B cell (primary cell): ENCODE data around the gene FARP1. TPM values are rescaled to one million over a fixed set of nuclear protein-coding genes. Genes with fewer than 3 reads are reported as not detected.

Experiments
- ATAC-seq: fragments of 200-7000 bp; cut with Tn5 transposase; one replicate; pipeline ENCODE4 v1.10.0; 2021; ENCODE audit warnings: low read depth, mild to moderate bottlenecking, moderate number of reproducible peaks, moderate library complexity
- CTCF ChIA-PET: fragments of 350-600 bp; sonication (Branson Sonifier 250); formaldehyde crosslinking; loops from one replicate; lab custom pipeline; 2021; ENCODE audit warnings: antibody characterized with exemption, inconsistent platforms; lab: Charles Lee
- POLR2A ChIA-PET: fragments of 350-600 bp; sonication (Branson Sonifier 250); formaldehyde crosslinking; loops from one replicate; lab custom pipeline; 2021; ENCODE audit warnings: antibody characterized with exemption; lab: Charles Lee
- DNase-seq: peaks from one replicate; pipeline ENCODE4 v3.0.0; 2013
- H2AFZ ChIP-seq: 2 replicates; pipeline ENCODE4 v1.6.1; 2012; ENCODE audit warnings: mild to moderate bottlenecking, low read depth, low read length; ENCODE audit not compliant: insufficient read depth, poor library complexity, severe bottlenecking
- H3K27ac ChIP-seq, 2 donors: 1 replicate in 1 of 2; 2 replicates in 1 of 2; pipeline ENCODE4 v1.5.1; 2012 to 2013; ENCODE audit warnings: low read length in 2 of 2, mild to moderate bottlenecking in 2 of 2, moderate library complexity in 1 of 2
- H3K27me3 ChIP-seq, 4 experiments: fragments of 200-600 bp in 1 of 4; sonication (generic) in 1 of 4; replicated peaks in 1 of 4; 1 replicate in 2 of 4; 2 replicates in 2 of 4; pipeline versions ENCODE4 v1.6.1 to v1.7.0; 2013 to 2016; ENCODE audit warnings: low read length in 3 of 4, mild to moderate bottlenecking in 2 of 4, mixed read lengths in 1 of 4, moderate library complexity in 1 of 4; ENCODE audit not compliant: insufficient read depth in 4 of 4, control insufficient read depth in 3 of 4; ENCODE audit errors: control extremely low read depth in 1 of 4
- H3K36me3 ChIP-seq, 2 experiments: replicated peaks in 1 of 2; 1 replicate in 1 of 2; 2 replicates in 1 of 2; pipeline versions ENCODE4 v1.6.1 to v1.7.1; 2013; ENCODE audit warnings: low read length in 1 of 2; ENCODE audit not compliant: insufficient read depth in 2 of 2, control insufficient read depth in 1 of 2; ENCODE audit errors: control extremely low read depth in 1 of 2, extremely low read depth in 1 of 2
- H3K4me1 ChIP-seq, 2 donors: fragments of 200-600 bp in 1 of 2; sonication (generic) in 1 of 2; 1 replicate in 1 of 2; 2 replicates in 1 of 2; pipeline versions ENCODE4 v1.5.1 to v1.6.1; 2013 to 2017; ENCODE audit warnings: low read length in 2 of 2; ENCODE audit not compliant: control insufficient read depth in 2 of 2, insufficient read depth in 2 of 2
- H3K4me2 ChIP-seq: replicated peaks from 2 replicates; pipeline ENCODE3; 2012; ENCODE audit warnings: mild to moderate bottlenecking, low read depth, low read length; ENCODE audit not compliant: poor library complexity, severe bottlenecking
- H3K4me3 ChIP-seq, 5 experiments: fragments of 200-600 bp in 1 of 5; sonication (generic) in 1 of 5; 1 replicate in 3 of 5; 2 replicates in 2 of 5; pipeline versions ENCODE4 v1.5.1 to v1.7.0; 2011 to 2016; ENCODE audit warnings: low read length in 4 of 5, mild to moderate bottlenecking in 4 of 5, low read depth in 2 of 5, control low read depth in 1 of 5, moderate library complexity in 1 of 5; ENCODE audit not compliant: insufficient read depth in 1 of 5; ENCODE audit errors: control extremely low read depth in 1 of 5, extremely low read depth in 1 of 5
- H3K79me2 ChIP-seq: fragments of 200-600 bp; sonication (generic); one replicate; pipeline ENCODE4 v1.6.0; 2016; ENCODE audit warnings: low read length; ENCODE audit not compliant: control insufficient read depth, insufficient read depth
- H3K9ac ChIP-seq: fragments of 200-600 bp; sonication (generic); 2 replicates; pipeline ENCODE4 v1.6.1; 2017; ENCODE audit warnings: mild to moderate bottlenecking, low read length, moderate library complexity
- H3K9me3 ChIP-seq, 3 donors: one replicate each; pipeline versions ENCODE4 v1.6.1 to v1.7.1; 2013; ENCODE audit warnings: low read length in 2 of 3; ENCODE audit not compliant: control insufficient read depth in 2 of 3, insufficient read depth in 1 of 3; ENCODE audit errors: control extremely low read depth in 1 of 3
- H4K20me1 ChIP-seq: 2 replicates; pipeline ENCODE4 v1.6.0; 2012; ENCODE audit warnings: mild to moderate bottlenecking, low read length; ENCODE audit not compliant: insufficient read depth, control insufficient read depth, poor library complexity, severe bottlenecking
- H3K27ac Mint-ChIP-seq: one replicate; pipeline ENCODE4 v1.8.0; 2021; ENCODE audit warnings: mixed read lengths
- H3K27me3 Mint-ChIP-seq: one replicate; pipeline ENCODE4 v1.8.0; 2021; ENCODE audit warnings: mixed read lengths
- H3K4me1 Mint-ChIP-seq: one replicate; pipeline ENCODE4 v1.8.0; 2021; ENCODE audit warnings: mixed read lengths
- H3K4me3 Mint-ChIP-seq: one replicate; pipeline ENCODE4 v1.8.0; 2021; ENCODE audit warnings: mixed read lengths
- H3K9me3 Mint-ChIP-seq: one replicate; pipeline ENCODE4 v1.8.0; 2022; ENCODE audit warnings: mixed read lengths; ENCODE audit not compliant: insufficient read depth
- CTCF ChIP-seq: fragments of 200-600 bp; IDR thresholded peaks from one replicate; pipeline ENCODE4 v1.8.0; 2022; ENCODE audit warnings: antibody characterized with exemption, mild to moderate bottlenecking
- EZH2 ChIP-seq: IDR thresholded peaks from 2 replicates; pipeline ENCODE4 v1.6.1; 2012; ENCODE audit warnings: borderline replicate concordance, low read depth, mild to moderate bottlenecking, moderate library complexity, low read length; ENCODE audit not compliant: insufficient read depth, poor library complexity, severe bottlenecking
- WGBS: methylation state at CpG from one replicate; pipeline ENCODE4 v1.1.5; 2013; ENCODE audit warnings: missing lambda C conversion rate; ENCODE audit not compliant: insufficient coverage; 5-methylcytosine and 5-hydroxymethylcytosine counted together
- intact Hi-C: fragments of 100-400 bp; cut with micrococcal nuclease; formaldehyde crosslinking; loops from one replicate; pipeline ENCODE4 v1.10.0; 2022
- polyA plus RNA-seq: library from polyadenylated mRNA; depleted of rRNA; stranded (reverse); fragments of >200 nt; gene quantifications from 2 replicates; pipeline ENCODE4 v1.2.3, GENCODE V29; 2012
- total RNA-seq, 2 donors: library from RNA; stranded (reverse); fragments of 120-200 nt in 1 of 2; gene quantifications; 1 replicate in 1 of 2; 2 replicates in 1 of 2; pipeline versions ENCODE4 v1.2.3 to v1.2.4, GENCODE V29; 2013 to 2022

The FARP1 gene
- total and polyA plus RNA-seq, 2 donors (not counting 1 experiment from before 2014, with no cell fraction given) = 0.15 to 1.5 TPM

GRCh38 chr13:98456413-98456845, 313.5 kb downstream of the FARP1 start:
- H3K27ac Mint-ChIP-seq = no peak overlapping the region
- ATAC-seq (no peak), DNase-seq (no peak)
- no peaks in the 10 kb centered on the region for H3K27me3 Mint-ChIP-seq
- POLR2A ChIA-PET = no interaction called here
- no peaks in the 10 kb centered on the region for H3K4me1 Mint-ChIP-seq
- H3K4me3 Mint-ChIP-seq = no peak overlapping the region
- intact Hi-C loops = no loop called here
- Histone ChIP-seq H3K9me3 (no peaks in the 10 kb centered on the region), H3K4me2 (no peak overlapping the region), H3K27ac (no peak overlapping the region), H4K20me1 (peaks cover 22% of the 10 kb centered on the region), H3K9ac (no peak overlapping the region), H3K79me2 (no peaks in the 10 kb centered on the region), H3K27me3 (no peaks in the 10 kb centered on the region), H3K4me1 (no peaks in the 10 kb centered on the region), H3K36me3 (peaks cover 3 to 86% of the 10 kb centered on the region in 2 experiments), H3K4me3 (no peak overlapping the region), H2AFZ (no peak overlapping the region)
- CTCF ChIA-PET = interaction anchor here (3.0 to 3.8 kb wide), 2 partner anchors 10 to 197 kb away, joined by 12 to 29 read pairs; no protein-coding TSS in a partner anchor
- WGBS = 100% methylated on average over 4 of the region's 6 CpGs
- H3K9me3 Mint-ChIP-seq = no peaks in the 10 kb centered on the region
- TF ChIP-seq EZH2 (no peak), CTCF (no peak)

- Mint-ChIP-seq H3K27ac (no peak overlapping the region), H3K9me3 (no peaks in the 10 kb centered on the region), H3K27me3 (no peaks in the 10 kb centered on the region), H3K4me3 (no peak overlapping the region), H3K4me1 (no peaks in the 10 kb centered on the region)
- no peaks in the 10 kb centered on the region for H3K9me3 ChIP-seq
- DNase-seq = no peak
- H4K20me1 ChIP-seq = peaks cover 28% of the 10 kb centered on the region
- no peak overlapping the region for H3K4me2 ChIP-seq
- H3K36me3 ChIP-seq = peaks cover 3 to 87% of the 10 kb centered on the region in 2 experiments
- ATAC-seq = no peak
- TF ChIP-seq EZH2 (no peak), CTCF (no peak)
- H2AFZ ChIP-seq = no peak overlapping the region
- no peak overlapping the region for H3K9ac ChIP-seq
- no peak overlapping the region for H3K27ac ChIP-seq
- peaks cover 5% of the 10 kb centered on the region for H3K79me2 ChIP-seq
- intact Hi-C loops = no loop called here
- WGBS = 99% methylated on average over 13 of the region's 13 CpGs
- ChIA-PET POLR2A (no interaction called here), CTCF (interaction anchor here (0.6 to 3.8 kb wide), 2 partner anchors 11 to 216 kb away, joined by 3 to 29 read pairs; no protein-coding TSS in a partner anchor)
- H3K4me3 ChIP-seq = no peak overlapping the region
- no peaks in the 10 kb centered on the region for H3K27me3 ChIP-seq
- H3K4me1 ChIP-seq = no peaks in the 10 kb centered on the region
These were observed 314.2 kb downstream of the FARP1 start for GRCh38 chr13:98457053-98457452.
